Bone marrow (tissue), 2 donors: ENCODE measurements around the gene GALNTL6.
"Not testable (repeated sequence)": the region's sequence is repeated elsewhere in the genome, so short reads cannot be mapped to it uniquely, and the experiment has no call there.

Source experiments
- DNase-seq, 2 donors: peaks; one replicate each; lab custom pipeline; 2025; lab: John Stamatoyannopoulos, UW

Gene GALNTL6

GRCh38 chr4:172674811-172675210 lies 861.6 kb downstream of the GALNTL6 start:
- no peak for DNase-seq

GRCh38 chr4:172675232-172675631 lies 862.0 kb downstream of the GALNTL6 start:
- no peak for DNase-seq

- DNase-seq: no peak
Observed at GRCh38 chr4:172680691-172681090, 867.5 kb downstream of the GALNTL6 start.

GRCh38 chr4:172683021-172683420 lies 869.8 kb downstream of the GALNTL6 start:
- DNase-seq: no peak

- DNase-seq: no peak
Observed at GRCh38 chr4:172686021-172686420, 872.8 kb downstream of the GALNTL6 start.

GRCh38 chr4:172688534-172688933 lies 875.3 kb downstream of the GALNTL6 start:
- DNase-seq: no peak

GRCh38 chr4:172691552-172691951 lies 878.3 kb downstream of the GALNTL6 start:
- DNase-seq: no peak

- no peak for DNase-seq
Observed at GRCh38 chr4:172692701-172693100, 879.5 kb downstream of the GALNTL6 start.

- DNase-seq: no peak
Observed at GRCh38 chr4:172698256-172698655, 885.1 kb downstream of the GALNTL6 start.

GRCh38 chr4:172705565-172705964 lies 892.4 kb downstream of the GALNTL6 start:
- DNase-seq: no peak

GRCh38 chr4:172706000-172706399 lies 892.8 kb downstream of the GALNTL6 start:
- no peak for DNase-seq

- DNase-seq: no peak
Observed at GRCh38 chr4:172707622-172708021, 894.4 kb downstream of the GALNTL6 start.

GRCh38 chr4:172708184-172708583 lies 895.0 kb downstream of the GALNTL6 start:
- DNase-seq: no peak

- no peak for DNase-seq
Observed at GRCh38 chr4:172709376-172709775, 896.2 kb downstream of the GALNTL6 start.

GRCh38 chr4:172716291-172716690 lies 903.1 kb downstream of the GALNTL6 start:
- DNase-seq: no peak

GRCh38 chr4:172721659-172722058 lies 908.5 kb downstream of the GALNTL6 start:
- no peak for DNase-seq

GRCh38 chr4:172725581-172725980 lies 912.4 kb downstream of the GALNTL6 start:
- no peak for DNase-seq

- no peak for DNase-seq
Observed at GRCh38 chr4:172726001-172726423, 912.8 kb downstream of the GALNTL6 start.

- DNase-seq: no peak
Observed at GRCh38 chr4:172727631-172728030, 914.4 kb downstream of the GALNTL6 start.

GRCh38 chr4:172733645-172734044 lies 920.4 kb downstream of the GALNTL6 start:
- DNase-seq: not testable (repeated sequence)

GRCh38 chr4:172734555-172734954 lies 921.4 kb downstream of the GALNTL6 start:
- DNase-seq: no peak

- DNase-seq: no peak
Observed at GRCh38 chr4:172736046-172736445, 922.8 kb downstream of the GALNTL6 start.

- no peak for DNase-seq
Observed at GRCh38 chr4:172740434-172740833, 927.2 kb downstream of the GALNTL6 start.

GRCh38 chr4:172750910-172751309 lies 937.7 kb downstream of the GALNTL6 start:
- DNase-seq: no peak

- DNase-seq: no peak
Observed at GRCh38 chr4:172751550-172751949, 938.3 kb downstream of the GALNTL6 start.
